IPS-11a (cell line): Measurements from ENCODE around the gene OTOF.
"Not testable (repeated sequence)": the region's sequence is repeated elsewhere in the genome, so short reads cannot be mapped to it uniquely, and the experiment has no call there.

ENCODE experiments used
- H3K4me3 ChIP-seq: one replicate; pipeline ENCODE4 v1.5.1; 2013; ENCODE audit warnings: low read depth, low read length, control low read depth

OTOF gene

DNA sequence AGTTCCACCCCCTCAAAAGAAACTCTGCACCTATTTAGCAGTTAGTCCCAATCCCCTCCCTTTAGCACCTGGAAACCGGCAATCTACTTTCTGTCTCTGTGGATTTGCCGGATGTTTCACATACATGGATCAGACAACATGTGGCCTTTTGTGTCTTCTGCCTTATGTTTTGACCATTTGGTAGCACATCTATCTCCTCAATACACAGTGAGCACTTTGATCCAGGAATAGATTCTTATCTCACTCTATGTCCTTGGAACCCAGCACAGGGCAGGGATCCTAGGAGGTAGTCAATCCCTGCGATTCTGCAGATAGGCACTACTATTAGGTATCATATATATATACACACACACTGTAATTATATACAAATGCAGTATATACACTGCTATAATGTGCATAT, 3.8 kb upstream of the OTOF start:
- no peak overlapping the region for H3K4me3 ChIP-seq

- no peak overlapping the region for H3K4me3 ChIP-seq
Observed at GRCh38 chr2:26480566-26481423, 2.9 kb upstream of the OTOF start.

DNA sequence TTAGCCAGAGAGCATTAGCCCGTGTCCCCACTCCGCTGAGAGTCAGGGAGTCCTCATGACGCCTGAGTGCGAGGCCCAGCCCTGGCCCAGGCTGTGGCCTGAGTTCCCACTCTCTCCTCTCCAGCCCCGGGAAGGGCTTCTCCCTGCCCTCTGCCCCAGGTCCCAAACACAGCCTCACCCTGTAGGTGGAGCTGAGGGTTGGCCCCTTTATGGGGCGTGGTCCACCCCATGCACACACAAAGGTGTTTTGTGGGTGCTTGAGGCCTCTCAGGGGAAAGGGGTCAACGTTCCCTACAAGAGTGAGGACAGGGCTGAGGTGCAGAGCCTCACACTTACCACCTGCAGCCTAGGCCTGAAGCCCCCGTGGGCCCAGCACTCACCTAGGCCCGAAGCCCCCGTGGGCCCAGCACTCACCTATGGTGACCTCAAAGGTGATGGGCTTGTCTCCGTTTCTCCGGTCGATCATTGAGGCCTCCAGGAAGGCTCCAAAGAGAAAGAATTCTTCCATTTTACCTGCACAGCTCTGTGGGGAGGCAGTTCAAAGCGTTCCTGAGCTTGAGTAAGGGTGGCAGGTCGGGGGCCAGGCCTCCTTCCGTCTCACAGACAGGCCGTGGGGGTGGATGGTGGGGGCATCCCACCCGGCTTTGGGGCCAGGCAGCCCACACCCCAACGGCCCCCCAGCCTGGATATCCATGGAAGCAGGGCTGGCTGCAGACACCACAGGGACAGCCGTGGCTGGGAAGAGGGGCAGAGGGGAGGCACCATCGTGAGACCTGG, 2.1 kb upstream of the OTOF start:
- no peak overlapping the region for H3K4me3 ChIP-seq

GRCh38 chr2:26479131-26479788, 1.3 kb upstream of the OTOF start:
- H3K4me3 ChIP-seq = no peak overlapping the region

GRCh38 chr2:26478366-26478765, 442 bp upstream of the OTOF start:
- H3K4me3 ChIP-seq = no peak overlapping the region

DNA sequence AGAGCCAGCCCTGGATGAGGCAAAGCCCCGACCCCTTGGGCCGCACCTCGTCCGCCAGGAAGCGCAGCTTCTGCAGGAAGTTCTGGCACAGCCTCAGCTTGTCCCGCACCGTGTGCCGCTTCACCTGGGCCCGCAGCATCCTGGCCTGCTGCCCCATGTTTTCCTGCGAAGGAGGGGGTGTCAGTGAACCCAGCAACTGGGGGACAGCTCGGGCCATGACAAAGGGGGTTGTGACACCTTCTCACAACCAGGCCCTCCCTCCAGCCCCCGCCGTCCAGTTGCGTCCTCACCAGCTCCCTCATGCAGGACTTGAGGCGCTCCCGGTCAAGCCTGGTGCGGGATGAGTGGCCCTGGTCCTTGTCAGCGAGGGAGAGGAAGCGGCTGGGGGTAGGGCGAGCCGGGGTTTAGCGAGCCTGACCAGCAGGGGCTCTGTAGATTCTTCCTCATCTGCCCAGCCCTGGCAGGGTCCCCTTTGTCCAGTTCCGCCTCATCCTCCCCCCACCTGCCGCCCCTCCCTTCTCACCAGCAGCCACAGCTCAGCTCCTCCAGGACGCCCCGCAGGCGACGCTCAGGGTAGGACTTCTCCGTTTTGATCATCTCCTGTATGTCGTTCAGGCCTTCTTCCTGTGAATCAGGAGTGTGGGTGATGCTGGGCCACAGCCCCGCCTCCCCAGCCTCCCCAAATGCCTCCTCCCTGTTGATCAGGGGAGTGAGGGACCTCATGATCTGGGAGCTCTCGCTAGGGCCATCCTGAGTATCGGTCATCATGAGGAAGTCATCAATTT, 606 bp downstream of the OTOF start:
- H3K4me3 ChIP-seq = no peak overlapping the region

GRCh38 chr2:26475832-26476501, 2.0 kb downstream of the OTOF start:
- H3K4me3 ChIP-seq = no peak overlapping the region

DNA sequence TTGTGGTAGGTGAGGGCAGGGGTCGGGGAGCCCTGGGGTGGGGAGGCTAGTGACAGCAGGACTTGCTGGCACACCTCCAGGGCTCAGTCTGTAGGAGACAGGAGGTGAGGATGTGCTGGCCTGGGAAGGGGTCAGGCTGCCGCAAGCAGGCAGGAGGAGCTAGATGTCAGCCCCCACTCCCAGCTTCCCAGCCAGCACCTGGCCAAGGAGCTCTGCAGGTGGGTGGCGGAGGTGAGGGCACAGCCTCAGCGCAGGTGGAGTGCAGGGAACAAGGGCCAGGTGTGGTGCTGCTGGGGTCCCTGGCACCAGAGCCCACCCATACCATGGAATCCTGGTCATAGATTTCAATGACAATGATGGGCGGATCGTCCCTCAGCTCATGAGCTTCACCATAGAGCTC, 2.9 kb downstream of the OTOF start:
- no peak overlapping the region for H3K4me3 ChIP-seq

- no peak overlapping the region for H3K4me3 ChIP-seq
Observed at GRCh38 chr2:26474261-26474785, 3.6 kb downstream of the OTOF start.

DNA sequence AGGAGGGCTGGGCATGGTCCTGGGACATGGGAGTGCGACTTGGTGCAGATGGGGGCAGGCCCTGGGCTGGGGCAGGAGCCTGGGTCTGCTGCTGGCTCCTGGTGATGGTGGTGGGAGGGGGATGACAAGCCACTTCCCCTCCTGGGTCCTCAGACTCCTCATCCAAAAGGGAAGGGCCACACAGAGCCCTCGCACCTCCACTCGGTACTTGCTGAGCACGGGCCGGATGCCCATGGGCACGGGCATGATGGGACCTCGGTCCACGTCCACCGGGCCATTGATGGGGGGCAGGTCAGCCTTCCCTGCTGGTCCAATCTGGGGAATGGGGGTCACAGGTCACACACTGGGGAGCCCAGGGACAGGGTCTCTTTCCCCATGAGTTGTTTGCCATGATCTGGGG, 4.1 kb downstream of the OTOF start:
- H3K4me3 ChIP-seq = no peak overlapping the region

GRCh38 chr2:26472821-26473655, 4.9 kb downstream of the OTOF start:
- H3K4me3 ChIP-seq = no peak overlapping the region

GRCh38 chr2:26471766-26472706, 5.9 kb downstream of the OTOF start:
- H3K4me3 ChIP-seq = no peak overlapping the region

GRCh38 chr2:26471289-26471688, 6.6 kb downstream of the OTOF start:
- H3K4me3 ChIP-seq = no peak overlapping the region

GRCh38 chr2:26470601-26471260, 7.2 kb downstream of the OTOF start:
- H3K4me3 ChIP-seq = no peak overlapping the region

DNA sequence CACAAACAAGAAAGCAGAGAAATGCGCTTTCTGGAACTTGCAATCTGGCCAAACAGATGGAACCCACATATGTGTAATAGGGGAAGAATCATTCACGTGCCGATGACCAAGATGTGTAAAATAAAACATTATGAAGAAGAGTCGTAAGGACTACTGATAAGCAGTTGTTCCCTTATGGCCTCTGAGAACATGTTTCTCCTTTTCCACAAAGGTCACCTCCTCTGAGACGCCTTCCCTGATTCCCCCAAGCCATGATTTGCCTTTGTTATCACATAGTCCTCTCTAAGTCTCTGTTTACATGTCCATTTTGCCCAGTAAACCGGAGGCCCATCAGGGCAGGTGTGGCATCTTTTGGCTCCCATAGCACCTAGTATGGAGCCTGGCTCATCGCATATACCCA, 8.0 kb downstream of the OTOF start:
- H3K4me3 ChIP-seq = no peak overlapping the region

DNA sequence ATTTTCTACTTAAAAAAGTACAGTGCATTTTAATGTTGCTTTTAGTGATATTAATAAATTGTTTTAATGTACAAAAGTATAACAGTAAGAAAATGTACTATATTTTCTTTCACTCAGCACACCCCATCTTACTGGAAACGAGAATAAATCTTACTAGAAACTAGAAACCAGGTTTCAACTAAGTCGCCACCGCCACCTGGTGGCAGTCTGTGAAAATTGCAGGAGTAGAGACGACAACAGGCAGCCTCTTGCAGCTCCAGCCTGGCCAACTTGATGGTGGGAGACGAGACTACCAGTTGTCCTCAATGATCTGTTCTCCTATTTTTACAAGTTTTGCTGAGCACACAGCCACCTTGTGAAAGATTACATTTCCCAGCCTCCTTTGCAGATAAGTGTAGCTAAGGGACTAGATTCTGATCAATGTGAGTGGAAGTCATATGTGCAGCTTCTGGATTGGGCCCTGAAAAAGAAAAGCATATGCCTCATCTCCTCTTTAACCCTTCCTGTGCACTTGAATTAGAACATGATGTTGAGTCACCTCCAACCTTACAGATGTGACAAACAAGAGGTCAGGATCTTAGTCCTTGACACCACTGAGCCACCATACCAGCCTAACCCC, 8.7 kb downstream of the OTOF start:
- no peak overlapping the region for H3K4me3 ChIP-seq

DNA sequence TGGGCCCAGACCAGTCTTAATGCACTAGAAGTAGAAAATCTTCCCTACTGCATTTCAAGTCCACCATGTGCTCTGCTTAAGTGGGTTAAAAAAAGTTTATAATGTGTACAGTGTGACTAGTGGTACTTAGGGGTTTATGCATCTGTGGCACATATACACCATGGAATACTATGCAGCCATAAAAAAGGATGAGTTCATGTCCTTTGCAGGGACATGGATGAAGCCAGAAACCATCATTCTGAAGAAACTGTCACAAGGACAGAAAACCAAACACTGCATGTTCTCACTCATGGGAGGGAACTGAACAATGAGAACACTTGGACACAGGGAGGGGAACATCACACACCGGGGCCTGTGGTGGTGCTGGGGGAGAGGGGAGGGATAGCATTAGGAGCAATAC, 9.4 kb downstream of the OTOF start:
- not testable (repeated sequence) for H3K4me3 ChIP-seq
